Mucosa of gallbladder (tissue), 1 donor: ENCODE data around the gene TPGS1. TPM values are rescaled to one million over a fixed set of nuclear protein-coding genes. Genes with fewer than 3 reads are reported as not detected.

Experiments used
- total RNA-seq: library from RNA; stranded (reverse); gene quantifications from one replicate; pipeline ENCODE4 v1.2.1, GENCODE V29; 2021
- donor health status: DM: no; HTN: no; CAD: no.

The TPGS1 gene
- total RNA-seq, 1 donor from 2014 or later: 33.8 TPM

Other genes starting within 250 kb of the TPGS1 start
- gene PLPP2, start 216.1 kb upstream of the TPGS1 start, total RNA-seq: 224 TPM
- 27.9 TPM for gene MIER2, start 162.7 kb upstream of the TPGS1 start, total RNA-seq
- 172 TPM for gene C2CD4C, start 98.3 kb upstream of the TPGS1 start, total RNA-seq
- 139 TPM for gene SHC2, start 46.5 kb upstream of the TPGS1 start, total RNA-seq
- gene MADCAM1, start 11.0 kb upstream of the TPGS1 start, total RNA-seq: 5.8 TPM
- gene CDC34, start 24.3 kb downstream of the TPGS1 start, total RNA-seq: 53.3 TPM
- 2.7 TPM for gene GZMM, start 36.6 kb downstream of the TPGS1 start, total RNA-seq
- 480 TPM for gene BSG, start 65.1 kb downstream of the TPGS1 start, total RNA-seq
- gene HCN2, start 82.4 kb downstream of the TPGS1 start, total RNA-seq: 0.40 TPM
- 56.0 TPM for gene POLRMT, start 126.0 kb downstream of the TPGS1 start, total RNA-seq
- 0.17 TPM for gene FGF22, start 132.4 kb downstream of the TPGS1 start, total RNA-seq
- gene RNF126, start 155.7 kb downstream of the TPGS1 start, total RNA-seq: 34.8 TPM
- 39.1 TPM for gene FSTL3, start 168.9 kb downstream of the TPGS1 start, total RNA-seq
- not detected for gene PRSS57, start 188.0 kb downstream of the TPGS1 start, total RNA-seq
- gene PALM, start 201.4 kb downstream of the TPGS1 start, total RNA-seq: 26.1 TPM
- gene MISP, start 243.6 kb downstream of the TPGS1 start, total RNA-seq: 79.4 TPM